WTC11 (cell line): ENCODE measurements around the gene MYO1F. TPM values are rescaled to one million over a fixed set of nuclear protein-coding genes. Genes with fewer than 3 reads are reported as not detected.

Source experiments
- ATAC-seq: fragments of 200-7000 bp; cut with Tn5 transposase; 2 replicates; pipeline ENCODE4 v1.10.0; 2021; ENCODE audit warnings: mild to moderate bottlenecking, moderate library complexity
- CTCF ChIA-PET: fragments of 300-600 bp; sonication (Branson Sonifier 250); formaldehyde crosslinking; loops from one replicate; lab custom pipeline; 2021; ENCODE audit warnings: antibody characterized with exemption; lab: Charles Lee
- POLR2A ChIA-PET: fragments of 350-600 bp; sonication (Branson Sonifier 250); formaldehyde crosslinking; loops from one replicate; lab custom pipeline; 2021; ENCODE audit warnings: antibody characterized with exemption; lab: Charles Lee
- DNase-seq: peaks from one replicate; pipeline ENCODE4 v3.0.0; 2021; ENCODE audit warnings: low spot score
- H3K27ac Mint-ChIP-seq: 2 replicates; pipeline ENCODE4 v1.8.0; 2021; ENCODE audit warnings: mixed read lengths
- H3K27me3 Mint-ChIP-seq: 2 replicates; pipeline ENCODE4 v1.8.0; 2021; ENCODE audit warnings: low read depth, mild to moderate bottlenecking, moderate library complexity, mixed read lengths
- H3K36me3 Mint-ChIP-seq: 2 replicates; pipeline ENCODE4 v1.8.0; 2021; ENCODE audit warnings: mixed read lengths
- H3K4me1 Mint-ChIP-seq: 2 replicates; pipeline ENCODE4 v1.8.0; 2022; ENCODE audit warnings: mixed read lengths
- H3K4me3 Mint-ChIP-seq: 2 replicates; pipeline ENCODE4 v1.8.0; 2021; ENCODE audit warnings: mild to moderate bottlenecking, moderate library complexity, mixed read lengths
- H3K9me3 Mint-ChIP-seq: 2 replicates; pipeline ENCODE4 v1.8.0; 2021; ENCODE audit warnings: mixed read lengths
- ATF2 ChIP-seq: sonication (generic); formaldehyde crosslinking; IDR thresholded peaks from 2 replicates; pipeline ENCODE4 v1.8.1; 2022; ENCODE audit warnings: low read depth, missing genetic modification reagents, borderline replicate concordance
- ETV6 ChIP-seq: sonication (generic); formaldehyde crosslinking; IDR thresholded peaks from 2 replicates; pipeline ENCODE4 v1.8.1; 2022; ENCODE audit warnings: mild to moderate bottlenecking, missing genetic modification reagents
- IRF2 ChIP-seq: sonication (generic); formaldehyde crosslinking; IDR thresholded peaks from 2 replicates; pipeline ENCODE4 v1.8.0; 2022; ENCODE audit warnings: low read depth, missing genetic modification reagents, borderline replicate concordance
- MYBL2 ChIP-seq: sonication (generic); formaldehyde crosslinking; IDR thresholded peaks from 2 replicates; pipeline ENCODE4 v1.8.1; 2023; ENCODE audit warnings: mild to moderate bottlenecking, moderate library complexity, missing genetic modification reagents
- OVOL2 ChIP-seq: fragments of 250-450 bp; sonication (Bioruptor Pico); IDR thresholded peaks from 2 replicates; pipeline ENCODE4 v1.9.0; 2021; ENCODE audit warnings: mild to moderate bottlenecking, borderline replicate concordance
- SP1 ChIP-seq: sonication (generic); formaldehyde crosslinking; conservative IDR thresholded peaks from 2 replicates; pipeline ENCODE4 v1.8.1; 2022; ENCODE audit warnings: missing genetic modification reagents
- TCF7 ChIP-seq: sonication (generic); formaldehyde crosslinking; IDR thresholded peaks from 2 replicates; pipeline ENCODE4 v1.8.0; 2022; ENCODE audit warnings: mild to moderate bottlenecking, low read depth, missing genetic modification reagents, moderate library complexity
- TEAD1 ChIP-seq: sonication (generic); formaldehyde crosslinking; IDR thresholded peaks from 2 replicates; pipeline ENCODE4 v1.8.0; 2022; ENCODE audit warnings: mild to moderate bottlenecking, missing genetic modification reagents
- TP53 ChIP-seq: sonication (generic); formaldehyde crosslinking; IDR thresholded peaks from 2 replicates; pipeline ENCODE4 v1.8.1; 2023; ENCODE audit warnings: mild to moderate bottlenecking, missing genetic modification reagents
- ZBTB21 ChIP-seq: sonication (generic); formaldehyde crosslinking; IDR thresholded peaks from 2 replicates; pipeline ENCODE4 v1.8.1; 2023; ENCODE audit warnings: mild to moderate bottlenecking, missing genetic modification reagents, borderline replicate concordance
- ZBTB43 ChIP-seq: sonication (generic); formaldehyde crosslinking; IDR thresholded peaks from 2 replicates; pipeline ENCODE4 v1.8.1; 2023; ENCODE audit warnings: mild to moderate bottlenecking, missing genetic modification reagents
- ZNF121 ChIP-seq: sonication (generic); formaldehyde crosslinking; IDR thresholded peaks from 2 replicates; pipeline ENCODE4 v1.8.0; 2023; ENCODE audit warnings: missing genetic modification reagents
- ZNF138 ChIP-seq: sonication (generic); formaldehyde crosslinking; conservative IDR thresholded peaks from 2 replicates; pipeline ENCODE4 v1.8.1; 2022; ENCODE audit warnings: mild to moderate bottlenecking, moderate library complexity, missing genetic modification reagents
- ZNF263 ChIP-seq: sonication (generic); formaldehyde crosslinking; IDR thresholded peaks from 2 replicates; pipeline ENCODE4 v1.8.1; 2022; ENCODE audit warnings: low read depth, mild to moderate bottlenecking, moderate library complexity, missing genetic modification reagents
- ZNF317 ChIP-seq: sonication (generic); formaldehyde crosslinking; IDR thresholded peaks from 2 replicates; pipeline ENCODE4 v1.8.1; 2023; ENCODE audit warnings: low read depth, mild to moderate bottlenecking, moderate library complexity, missing genetic modification reagents, borderline replicate concordance
- ZNF423 ChIP-seq: fragments of 250-450 bp; sonication (Bioruptor Pico); IDR thresholded peaks from 2 replicates; pipeline ENCODE4 v2.1.2; 2022; ENCODE audit warnings: mild to moderate bottlenecking, moderate library complexity
- ZNF671 ChIP-seq: fragments of 250-450 bp; sonication (Bioruptor Pico); IDR thresholded peaks from 2 replicates; pipeline ENCODE4 v1.8.0; 2021; ENCODE audit warnings: mild to moderate bottlenecking
- total RNA-seq: library from RNA; stranded (reverse); gene quantifications from 3 replicates; pipeline ENCODE4 v1.2.3, GENCODE V29; 2021
- TF ChIP-seq, protein P1 (sequence below): sonication (generic); formaldehyde crosslinking; IDR thresholded peaks from 2 replicates; pipeline ENCODE4 v1.8.1; 2022; ENCODE audit warnings: mild to moderate bottlenecking, missing genetic modification reagents, moderate library complexity, borderline replicate concordance
- TF ChIP-seq, protein P2 (sequence below): sonication (generic); formaldehyde crosslinking; IDR thresholded peaks from 2 replicates; pipeline ENCODE4 v1.8.0; 2022; ENCODE audit warnings: mild to moderate bottlenecking, missing genetic modification reagents
- TF ChIP-seq, protein P3 (sequence below): sonication (generic); formaldehyde crosslinking; IDR thresholded peaks from 2 replicates; pipeline ENCODE4 v1.8.0; 2023; ENCODE audit warnings: mild to moderate bottlenecking, missing genetic modification reagents
- TF ChIP-seq, protein P4 (sequence below): fragments of 250-450 bp; sonication (Bioruptor Pico); IDR thresholded peaks from 2 replicates; pipeline ENCODE4 v1.9.0; 2021; ENCODE audit warnings: moderate library complexity, mild to moderate bottlenecking, inconsistent platforms, borderline replicate concordance
- TF ChIP-seq, protein P5 (sequence below): sonication (generic); formaldehyde crosslinking; IDR thresholded peaks from 2 replicates; pipeline ENCODE4 v1.8.1; 2023; ENCODE audit warnings: mild to moderate bottlenecking, moderate library complexity, missing genetic modification reagents

Gene MYO1F
- total RNA-seq, 1 experiment from 2014 or later = 2.8 TPM

- CTCF ChIA-PET = interaction anchor here (0.7 to 2.4 kb wide), 2 partner anchors 15 to 23 kb away, joined by 3 to 11 read pairs; no protein-coding TSS in a partner anchor
- Mint-ChIP-seq H3K9me3 (no peaks in the 10 kb centered on the region), H3K27ac (peak overlapping the region; percentile 89), H3K4me1 (peaks cover 46% of the 10 kb centered on the region), H3K4me3 (peak overlapping the region; percentile 89), H3K36me3 (peaks cover 9% of the 10 kb centered on the region), H3K27me3 (no peaks in the 10 kb centered on the region)
- POLR2A ChIA-PET = no interaction called here
- DNase-seq (peak; percentile 72), ATAC-seq (peak; percentile 75)
- TF ChIP-seq TP53 (CRISPR knock-in tag) (0 out of 2 replicates have a peak, but pooled peaks have one; percentile 43), TEAD1 (CRISPR knock-in tag) (peak; percentile 15; the same call in 1 of the 2 replicates), ZNF263 (CRISPR knock-in tag) (no peak), SP1 (CRISPR knock-in tag) (0 out of 2 replicates have a peak, but pooled peaks have one; percentile 33), ZNF317 (no peak), ZNF138 (CRISPR knock-in tag) (no peak), IRF2 (CRISPR knock-in tag) (no peak), ZNF121 (CRISPR knock-in tag) (no peak), MYBL2 (CRISPR knock-in tag) (no peak), TCF7 (no peak), ATF2 (CRISPR knock-in tag) (no peak), ZBTB21 (CRISPR knock-in tag) (no peak), OVOL2 (no peak), ZNF423 (CRISPR knock-in tag) (peak; percentile 91), ETV6 (CRISPR knock-in tag) (0 out of 2 replicates have a peak, but pooled peaks have one; percentile 72), ZNF671 (CRISPR knock-in tag) (no peak), ZBTB43 (peak; percentile 95)
- TF ChIP-seq, protein P1, sequence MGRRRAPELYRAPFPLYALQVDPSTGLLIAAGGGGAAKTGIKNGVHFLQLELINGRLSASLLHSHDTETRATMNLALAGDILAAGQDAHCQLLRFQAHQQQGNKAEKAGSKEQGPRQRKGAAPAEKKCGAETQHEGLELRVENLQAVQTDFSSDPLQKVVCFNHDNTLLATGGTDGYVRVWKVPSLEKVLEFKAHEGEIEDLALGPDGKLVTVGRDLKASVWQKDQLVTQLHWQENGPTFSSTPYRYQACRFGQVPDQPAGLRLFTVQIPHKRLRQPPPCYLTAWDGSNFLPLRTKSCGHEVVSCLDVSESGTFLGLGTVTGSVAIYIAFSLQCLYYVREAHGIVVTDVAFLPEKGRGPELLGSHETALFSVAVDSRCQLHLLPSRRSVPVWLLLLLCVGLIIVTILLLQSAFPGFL (CRISPR knock-in tag) = no peak
- TF ChIP-seq, protein P2, sequence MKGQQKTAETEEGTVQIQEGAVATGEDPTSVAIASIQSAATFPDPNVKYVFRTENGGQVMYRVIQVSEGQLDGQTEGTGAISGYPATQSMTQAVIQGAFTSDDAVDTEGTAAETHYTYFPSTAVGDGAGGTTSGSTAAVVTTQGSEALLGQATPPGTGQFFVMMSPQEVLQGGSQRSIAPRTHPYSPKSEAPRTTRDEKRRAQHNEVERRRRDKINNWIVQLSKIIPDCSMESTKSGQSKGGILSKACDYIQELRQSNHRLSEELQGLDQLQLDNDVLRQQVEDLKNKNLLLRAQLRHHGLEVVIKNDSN = no peak
- TF ChIP-seq, protein P3, sequence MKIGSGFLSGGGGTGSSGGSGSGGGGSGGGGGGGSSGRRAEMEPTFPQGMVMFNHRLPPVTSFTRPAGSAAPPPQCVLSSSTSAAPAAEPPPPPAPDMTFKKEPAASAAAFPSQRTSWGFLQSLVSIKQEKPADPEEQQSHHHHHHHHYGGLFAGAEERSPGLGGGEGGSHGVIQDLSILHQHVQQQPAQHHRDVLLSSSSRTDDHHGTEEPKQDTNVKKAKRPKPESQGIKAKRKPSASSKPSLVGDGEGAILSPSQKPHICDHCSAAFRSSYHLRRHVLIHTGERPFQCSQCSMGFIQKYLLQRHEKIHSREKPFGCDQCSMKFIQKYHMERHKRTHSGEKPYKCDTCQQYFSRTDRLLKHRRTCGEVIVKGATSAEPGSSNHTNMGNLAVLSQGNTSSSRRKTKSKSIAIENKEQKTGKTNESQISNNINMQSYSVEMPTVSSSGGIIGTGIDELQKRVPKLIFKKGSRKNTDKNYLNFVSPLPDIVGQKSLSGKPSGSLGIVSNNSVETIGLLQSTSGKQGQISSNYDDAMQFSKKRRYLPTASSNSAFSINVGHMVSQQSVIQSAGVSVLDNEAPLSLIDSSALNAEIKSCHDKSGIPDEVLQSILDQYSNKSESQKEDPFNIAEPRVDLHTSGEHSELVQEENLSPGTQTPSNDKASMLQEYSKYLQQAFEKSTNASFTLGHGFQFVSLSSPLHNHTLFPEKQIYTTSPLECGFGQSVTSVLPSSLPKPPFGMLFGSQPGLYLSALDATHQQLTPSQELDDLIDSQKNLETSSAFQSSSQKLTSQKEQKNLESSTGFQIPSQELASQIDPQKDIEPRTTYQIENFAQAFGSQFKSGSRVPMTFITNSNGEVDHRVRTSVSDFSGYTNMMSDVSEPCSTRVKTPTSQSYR = peak; percentile 72; the same call in 1 of the 2 replicates
- TF ChIP-seq, protein P4, sequence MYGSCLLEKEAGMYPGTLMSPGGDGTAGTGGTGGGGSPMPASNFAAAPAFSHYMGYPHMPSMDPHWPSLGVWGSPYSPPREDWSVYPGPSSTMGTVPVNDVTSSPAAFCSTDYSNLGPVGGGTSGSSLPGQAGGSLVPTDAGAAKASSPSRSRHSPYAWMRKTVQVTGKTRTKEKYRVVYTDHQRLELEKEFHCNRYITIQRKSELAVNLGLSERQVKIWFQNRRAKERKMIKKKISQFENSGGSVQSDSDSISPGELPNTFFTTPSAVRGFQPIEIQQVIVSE (CRISPR knock-in tag) = no peak
- TF ChIP-seq, protein P5, sequence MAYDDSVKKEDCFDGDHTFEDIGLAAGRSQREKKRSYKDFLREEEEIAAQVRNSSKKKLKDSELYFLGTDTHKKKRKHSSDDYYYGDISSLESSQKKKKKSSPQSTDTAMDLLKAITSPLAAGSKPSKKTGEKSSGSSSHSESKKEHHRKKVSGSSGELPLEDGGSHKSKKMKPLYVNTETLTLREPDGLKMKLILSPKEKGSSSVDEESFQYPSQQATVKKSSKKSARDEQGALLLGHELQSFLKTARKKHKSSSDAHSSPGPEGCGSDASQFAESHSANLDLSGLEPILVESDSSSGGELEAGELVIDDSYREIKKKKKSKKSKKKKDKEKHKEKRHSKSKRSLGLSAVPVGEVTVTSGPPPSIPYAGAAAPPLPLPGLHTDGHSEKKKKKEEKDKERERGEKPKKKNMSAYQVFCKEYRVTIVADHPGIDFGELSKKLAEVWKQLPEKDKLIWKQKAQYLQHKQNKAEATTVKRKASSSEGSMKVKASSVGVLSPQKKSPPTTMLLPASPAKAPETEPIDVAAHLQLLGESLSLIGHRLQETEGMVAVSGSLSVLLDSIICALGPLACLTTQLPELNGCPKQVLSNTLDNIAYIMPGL (CRISPR knock-in tag) = 0 out of 2 replicates have a peak, but pooled peaks have one; percentile 37
Observed at GRCh38 chr19:8609279-8610040, 32.2 kb upstream of the MYO1F start.
